Measurements from ENCODE around the gene NDRG4.
A peak's percentile ranks its signal among the peaks of the same experiment; 100 is the strongest.
"Not testable (repeated sequence)": the region's sequence is repeated elsewhere in the genome, so short reads cannot be mapped to it uniquely, and the experiment has no call there.

The NDRG4 gene

DNA sequence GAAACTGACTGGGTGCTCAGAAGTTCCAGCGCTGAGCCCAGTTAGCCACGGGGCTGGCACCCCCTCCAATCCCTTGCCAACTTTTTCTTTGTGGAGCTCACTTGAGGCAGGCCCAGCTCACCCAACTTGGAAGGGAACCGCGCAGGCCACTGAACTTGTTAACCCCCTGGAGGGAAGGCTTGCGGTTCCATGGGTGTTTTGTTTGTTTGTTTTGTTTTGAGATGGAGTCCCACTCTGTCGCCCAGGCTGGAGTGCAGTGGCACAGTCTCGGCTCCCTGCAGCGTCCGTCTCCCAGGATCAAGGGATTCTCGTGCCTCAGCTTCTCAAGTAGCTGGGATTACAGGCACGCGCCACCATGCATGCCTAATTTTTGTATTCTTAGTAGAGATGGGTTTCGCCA, 34.1 kb upstream of the NDRG4 start:
- no peak for DNase-seq

DNA sequence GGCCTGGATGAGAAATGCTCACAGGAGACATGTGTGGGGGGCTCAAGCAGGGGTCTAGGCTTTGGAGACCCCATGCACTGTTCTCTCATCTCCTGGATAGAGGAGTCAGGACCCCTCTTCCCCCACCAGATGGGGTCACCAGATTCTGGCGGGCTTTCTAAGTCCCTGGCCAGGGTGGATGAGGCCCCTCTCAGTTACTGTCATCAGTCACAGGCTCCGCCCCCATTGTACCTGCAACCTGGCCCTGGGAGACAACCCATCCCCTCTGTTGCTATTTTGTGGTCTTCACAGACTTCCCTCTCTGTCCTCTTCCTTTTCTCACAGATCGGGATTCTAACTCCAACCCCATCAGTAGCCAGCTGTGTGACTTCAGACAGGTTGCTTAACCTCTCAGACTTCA, 33.5 kb upstream of the NDRG4 start:
- no peak for DNase-seq

DNA sequence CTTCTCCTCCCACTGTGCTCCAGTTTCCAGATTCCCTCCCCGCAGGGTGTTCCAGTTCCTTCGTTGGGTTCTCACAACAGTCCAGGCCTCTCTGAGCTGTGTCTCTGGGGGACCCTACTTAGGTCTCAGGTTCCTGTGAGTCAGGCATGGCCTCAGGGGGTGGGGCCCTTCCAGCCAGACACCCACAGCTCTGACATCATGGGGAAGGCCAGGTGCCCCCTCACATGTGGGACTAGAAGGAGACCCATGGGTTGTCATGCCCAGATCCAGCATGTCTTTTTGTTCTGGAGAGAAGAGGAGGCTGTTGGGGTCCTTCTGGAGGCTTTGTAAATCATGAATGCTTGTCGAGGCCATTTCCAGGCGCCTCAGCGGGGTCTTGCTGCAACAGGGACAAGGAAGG, 32.0 kb upstream of the NDRG4 start:
- no peak for DNase-seq

DNA sequence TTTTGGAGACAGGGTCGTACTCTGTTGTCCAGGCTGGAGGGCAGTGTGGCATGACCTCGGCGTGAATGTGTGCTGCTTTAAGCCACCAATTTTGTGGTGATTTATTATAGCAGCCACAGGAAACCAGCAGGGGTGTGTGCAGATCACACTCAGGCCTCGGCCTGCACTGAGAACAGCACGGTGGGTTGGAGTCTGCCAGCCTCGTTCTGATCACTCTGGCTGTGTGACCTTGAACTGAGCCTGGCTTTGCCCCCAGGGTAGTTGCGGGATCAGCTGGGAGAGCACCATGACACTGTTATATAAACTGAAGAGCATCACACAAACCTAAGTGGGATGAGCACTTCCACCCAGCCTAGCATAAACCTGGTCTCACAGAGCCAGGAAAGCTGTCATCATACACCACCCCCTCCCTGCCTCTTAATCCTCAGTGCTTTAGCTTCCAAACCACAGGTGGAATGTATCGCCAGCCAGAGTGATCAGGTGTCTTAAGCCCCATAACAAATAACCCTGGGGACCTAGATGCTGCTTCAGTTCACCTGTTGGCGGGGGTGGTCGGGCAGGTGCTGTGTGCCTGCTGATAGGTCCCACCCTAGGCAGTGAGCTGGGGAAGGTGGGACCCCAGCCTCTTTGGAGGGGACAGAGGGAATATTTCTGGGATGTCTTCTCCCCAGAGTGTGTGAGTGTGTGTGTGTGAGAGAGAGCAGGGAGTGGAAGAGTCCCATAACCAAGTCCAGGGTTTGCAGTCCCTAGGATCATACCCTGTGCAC, 28.6 kb upstream of the NDRG4 start:
- no peak for DNase-seq

DNA sequence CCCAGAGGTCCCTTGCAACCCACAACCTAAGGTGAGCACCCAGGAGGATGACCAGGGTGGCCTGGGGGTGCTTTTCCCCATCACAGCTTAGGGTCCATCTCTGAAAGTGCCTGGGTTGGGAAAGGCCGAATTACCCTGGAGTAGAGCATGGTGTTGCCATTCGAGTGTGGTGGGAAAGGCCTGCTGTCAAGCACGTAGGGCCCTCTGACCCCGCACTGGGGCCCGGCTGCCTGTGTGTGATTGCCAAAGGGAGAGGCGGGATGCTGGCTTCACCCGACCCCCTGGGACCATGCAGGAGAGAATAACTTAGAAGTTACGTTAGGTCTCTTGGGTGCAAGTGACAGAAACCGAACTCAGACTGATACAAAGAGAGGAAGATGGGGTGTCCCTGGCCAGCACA, 27.7 kb upstream of the NDRG4 start:
- no peak for DNase-seq

DNA sequence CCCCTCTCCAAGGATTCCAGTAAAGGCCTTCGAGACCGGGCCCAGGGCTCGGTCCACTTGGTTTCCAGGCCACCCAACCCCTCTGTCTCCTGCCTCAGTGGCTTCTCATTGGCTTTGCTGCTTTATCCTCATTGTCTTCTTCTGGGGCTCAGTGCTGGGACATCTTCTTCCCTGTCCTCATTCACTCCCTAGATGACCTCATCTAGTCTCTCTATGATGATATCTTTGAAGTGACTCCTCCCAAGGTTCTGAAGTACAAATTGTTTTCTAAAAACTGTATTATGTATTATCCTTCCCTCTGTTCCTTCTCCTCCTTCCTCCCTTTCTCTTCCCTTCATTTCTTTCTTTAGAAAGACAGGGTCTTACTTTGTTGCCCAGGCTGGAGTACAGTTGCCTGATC, 27.1 kb upstream of the NDRG4 start:
- DNase-seq = no peak

DNA sequence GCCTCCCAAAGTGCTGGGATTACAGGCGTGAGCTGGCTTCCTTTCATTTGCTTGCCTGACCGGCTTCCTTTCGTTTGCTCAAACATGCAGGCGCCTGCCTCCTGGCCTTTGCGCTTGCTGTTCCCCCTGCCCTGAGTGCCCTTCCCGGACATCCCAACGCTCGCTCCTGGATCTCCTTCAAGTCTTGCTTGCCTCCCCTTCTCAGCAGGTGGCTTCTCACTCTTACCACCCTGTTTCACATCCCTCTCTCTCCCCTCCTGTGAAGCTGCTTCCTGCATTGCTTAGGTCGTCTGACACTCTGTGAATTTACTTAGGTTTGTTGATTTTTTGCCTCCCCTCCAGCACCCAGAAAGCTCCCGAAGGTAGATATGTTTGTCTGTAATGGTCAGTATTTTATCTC, 25.6 kb upstream of the NDRG4 start:
- no peak for DNase-seq

DNA sequence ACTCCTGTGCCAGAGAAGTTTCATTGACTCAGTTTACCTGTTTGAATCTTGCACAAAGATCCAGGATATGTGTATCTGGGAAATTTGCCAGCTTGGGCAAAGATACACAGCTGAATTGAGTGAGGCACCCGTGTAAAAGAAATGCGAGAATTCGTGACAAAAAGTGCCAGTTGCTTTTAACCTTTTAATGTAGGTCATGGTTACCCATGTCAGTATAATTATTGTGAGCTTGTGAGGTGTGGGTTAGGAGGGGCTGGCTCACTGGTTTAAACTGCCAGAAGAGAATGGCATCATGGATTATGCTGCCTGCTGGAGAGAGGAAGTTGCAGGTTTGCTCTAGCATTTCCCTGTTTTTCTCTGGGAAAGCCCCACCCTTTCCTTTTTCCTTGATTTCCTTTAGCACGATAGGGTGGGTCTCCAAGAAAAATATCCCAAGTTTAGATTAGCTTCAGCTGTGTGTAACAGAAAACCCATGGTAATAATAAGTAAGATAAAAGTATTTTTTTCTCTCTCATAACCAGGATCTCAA, 24.8 kb upstream of the NDRG4 start:
- no peak for DNase-seq

DNA sequence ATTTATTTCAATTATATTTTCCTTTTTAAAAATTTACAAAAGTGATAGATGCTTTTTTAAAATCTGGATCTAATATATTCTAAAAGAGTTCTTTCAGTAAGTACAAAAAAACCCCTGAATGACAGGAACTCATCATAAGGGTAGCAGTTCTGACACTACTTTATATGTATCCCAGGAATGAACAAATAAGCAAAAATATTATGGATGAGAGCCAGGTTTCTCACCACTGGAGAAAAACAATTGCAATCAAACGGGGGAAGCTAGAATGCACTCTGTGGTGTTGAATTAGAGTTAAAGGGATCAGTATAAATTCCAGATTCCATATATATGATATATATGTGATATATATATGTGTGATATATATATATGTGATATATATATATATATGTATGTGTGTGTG, 23.2 kb upstream of the NDRG4 start:
- DNase-seq = no peak

DNA sequence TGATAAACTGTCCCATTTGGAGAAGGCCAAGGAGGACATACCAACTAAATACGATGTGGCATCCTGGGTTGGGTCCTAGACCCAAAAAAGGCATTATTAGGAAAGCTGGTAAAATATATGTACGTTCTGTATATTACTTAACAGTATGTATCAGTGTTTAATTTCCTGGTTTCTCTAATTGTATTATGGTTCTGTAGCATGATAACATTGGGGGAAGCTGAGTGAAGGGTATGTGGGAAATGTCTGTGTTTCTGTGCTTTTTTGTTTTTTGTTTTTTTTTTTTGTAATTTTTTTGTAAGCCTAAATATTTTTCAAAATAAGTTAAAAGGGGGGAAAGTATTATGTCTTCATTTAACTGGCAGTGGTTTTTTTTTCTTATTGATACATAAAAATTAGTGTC, 21.5 kb upstream of the NDRG4 start:
- DNase-seq = no peak

DNA sequence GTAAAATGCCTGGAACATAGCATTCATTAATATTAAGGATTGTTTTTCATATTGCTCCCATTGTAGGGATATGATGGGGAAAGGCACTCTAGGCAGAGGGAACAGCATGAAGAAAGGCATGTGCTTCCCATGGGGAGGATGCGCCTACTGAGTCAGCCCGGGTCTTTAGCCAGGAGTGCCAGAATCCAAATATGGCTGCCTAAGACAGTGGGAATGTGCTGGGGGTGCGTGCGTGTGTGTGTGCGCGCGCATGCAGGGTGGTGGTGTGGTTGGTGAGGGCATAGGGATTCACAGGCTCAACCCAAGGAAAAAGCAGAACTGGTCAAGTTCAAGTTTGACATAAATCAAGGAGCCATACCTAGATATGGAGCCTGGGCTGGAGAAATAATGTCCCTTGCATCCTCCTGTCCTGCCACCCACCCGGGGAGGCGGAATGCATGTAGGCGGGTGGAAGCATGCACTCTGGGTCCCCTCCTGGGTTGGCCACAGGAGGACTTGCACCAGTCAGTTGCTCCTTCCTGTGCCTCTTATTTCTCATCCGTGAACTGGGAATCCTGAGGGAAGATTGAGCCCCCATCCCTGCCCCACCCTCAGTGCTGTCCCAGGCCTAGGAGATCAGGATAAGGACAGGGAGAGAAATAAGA, 18.6 kb upstream of the NDRG4 start:
- no peak for DNase-seq

DNA sequence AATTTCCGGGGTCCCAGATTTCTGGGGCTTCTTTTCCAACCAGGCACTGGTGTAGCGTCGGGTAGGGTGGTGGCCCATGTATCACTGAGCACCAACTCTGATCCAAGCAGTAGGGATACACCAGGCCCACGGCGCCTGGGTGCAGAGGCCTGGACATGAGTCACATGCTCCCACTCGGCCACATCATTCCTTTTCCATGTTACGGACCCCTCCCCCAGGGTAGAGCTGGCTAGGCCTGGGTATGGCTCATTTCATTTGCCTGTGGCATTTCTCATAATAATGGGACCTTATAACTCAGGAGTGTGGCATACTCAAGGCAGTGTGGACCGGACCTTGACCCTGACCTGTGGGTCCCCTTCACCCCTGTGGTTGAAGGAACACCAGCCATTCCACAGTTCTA, 18.0 kb upstream of the NDRG4 start:
- no peak for DNase-seq

DNA sequence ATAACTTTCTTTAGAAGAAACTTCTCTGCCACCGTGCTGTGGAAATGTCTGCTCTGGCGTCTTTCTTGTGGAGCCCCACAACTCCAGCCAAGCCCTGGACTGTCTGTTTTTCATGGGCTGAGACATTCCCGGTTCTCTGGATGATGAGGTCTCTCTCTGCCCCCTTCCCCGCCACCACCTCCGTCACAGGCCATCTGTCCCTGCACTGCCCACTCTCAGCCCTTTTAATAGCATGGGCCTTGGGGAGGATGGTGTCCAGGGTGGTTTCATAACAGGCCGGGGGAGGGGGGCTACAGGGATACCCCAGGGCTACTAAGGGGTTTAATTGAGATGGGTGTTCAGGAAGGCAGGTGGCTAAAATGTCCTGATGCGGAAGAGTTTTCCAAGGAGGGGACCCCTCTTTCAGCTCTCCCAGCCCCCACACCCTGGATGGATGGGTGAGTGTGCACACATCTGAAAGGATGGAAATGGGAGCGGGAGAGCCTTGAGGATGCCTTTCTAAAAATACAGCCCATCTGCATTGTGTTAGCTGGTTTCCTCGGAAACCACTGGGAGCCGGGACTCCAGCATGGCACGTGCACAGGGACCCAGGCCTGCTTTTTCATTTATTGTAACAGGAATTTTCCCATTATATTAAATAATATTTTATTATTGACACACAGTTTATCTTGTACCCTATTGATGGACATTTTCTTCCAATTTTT, 14.6 kb upstream of the NDRG4 start:
- DNase-seq = no peak

DNA sequence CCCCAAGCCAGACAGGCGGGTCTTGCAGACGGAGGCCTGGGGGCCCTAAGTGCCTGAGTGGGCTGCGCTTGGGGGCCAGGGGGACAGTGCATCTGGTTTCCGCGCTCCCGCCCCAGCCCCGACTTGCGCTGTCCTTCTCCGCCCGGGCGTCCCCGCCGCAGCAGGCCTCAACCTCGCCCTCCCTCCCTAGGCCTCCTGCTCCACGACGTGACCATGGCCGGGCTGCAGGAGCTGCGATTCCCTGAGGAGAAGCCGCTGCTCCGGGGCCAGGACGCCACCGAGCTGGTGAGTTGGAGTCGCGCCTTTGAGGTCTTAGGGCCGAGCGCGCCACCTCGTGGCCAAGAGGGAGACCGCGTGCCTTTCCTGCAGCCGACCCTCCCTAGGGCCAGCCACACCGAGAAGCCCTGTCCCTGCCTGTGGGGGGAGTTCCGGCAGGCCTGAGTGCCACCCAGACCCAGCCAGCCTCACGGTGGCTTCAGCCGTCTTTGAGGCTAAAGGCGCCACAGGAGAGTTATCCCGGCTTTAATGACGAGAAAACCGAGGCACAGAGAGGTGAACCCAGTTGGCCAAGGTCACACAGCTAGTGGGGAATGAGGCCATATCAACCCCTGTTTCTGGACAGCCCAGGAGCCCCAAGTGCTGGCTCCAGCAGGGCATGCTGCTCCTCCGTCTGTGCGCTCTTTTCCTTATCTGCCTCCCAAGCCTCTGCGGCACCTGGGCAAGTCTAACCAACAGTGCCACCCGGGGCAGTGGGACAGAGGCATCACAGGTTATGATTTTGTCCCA, 12.2 kb upstream of the NDRG4 start:
- DNase-seq = peak; percentile 87

DNA sequence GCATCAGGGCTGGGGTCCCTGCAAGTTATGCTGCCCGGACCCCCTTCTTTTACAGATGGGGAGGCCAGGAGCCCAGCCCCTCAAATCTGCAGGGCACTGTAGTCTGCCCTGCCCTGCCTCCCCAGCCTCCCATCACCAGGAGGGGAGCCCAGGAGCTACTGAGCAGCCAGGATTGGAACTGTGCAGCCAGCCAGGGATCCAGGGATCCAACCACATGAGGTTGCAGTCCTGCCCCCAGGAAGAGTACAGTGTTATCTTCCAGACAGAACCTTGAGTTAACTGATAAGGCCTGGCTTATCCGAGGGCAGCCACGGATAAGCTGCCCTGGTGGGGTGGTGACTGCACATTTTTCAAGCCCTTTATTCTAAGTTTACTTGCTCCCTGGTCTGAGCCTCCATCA, 11.4 kb upstream of the NDRG4 start:
- no peak for DNase-seq

DNA sequence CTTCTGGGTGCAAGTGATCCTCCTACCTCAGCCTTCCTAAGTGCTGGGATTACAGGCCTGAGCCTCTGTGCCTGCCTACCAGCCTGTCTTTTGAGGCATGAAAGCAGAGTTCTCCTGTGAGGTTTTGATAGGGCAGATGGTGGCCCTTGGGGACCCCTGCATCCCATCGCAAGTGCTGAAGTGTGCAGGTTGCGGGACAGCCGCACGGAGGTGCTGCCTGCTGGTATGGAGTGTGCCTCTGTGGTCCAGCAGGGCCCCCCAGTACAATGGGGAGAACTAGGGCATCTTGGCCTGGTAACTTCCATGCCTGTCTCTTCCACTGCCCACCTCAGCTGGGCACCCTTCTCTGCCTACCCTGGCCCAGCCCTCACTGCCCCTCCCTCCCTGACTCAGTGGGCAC, 9.9 kb upstream of the NDRG4 start:
- no peak for DNase-seq

DNA sequence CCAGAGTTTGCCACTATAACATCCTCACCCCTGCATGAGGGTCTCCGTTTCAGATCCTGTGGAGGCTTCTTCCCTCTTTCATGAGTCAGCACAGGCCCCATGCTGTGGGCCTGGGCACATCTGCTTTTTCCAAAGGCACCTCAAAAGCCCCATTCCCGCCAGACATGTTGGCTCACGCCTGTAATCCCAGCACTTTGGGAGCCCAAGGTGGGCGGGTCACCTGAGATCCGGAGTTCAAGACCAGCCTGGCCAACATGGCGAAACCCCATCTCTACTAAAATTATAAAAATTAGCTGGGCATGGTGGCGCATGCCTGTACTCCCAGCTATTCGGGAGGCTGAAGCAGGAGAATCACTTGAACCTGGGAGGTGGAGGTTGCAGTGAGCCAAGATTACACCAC, 9.4 kb upstream of the NDRG4 start:
- not testable (repeated sequence) for DNase-seq

DNA sequence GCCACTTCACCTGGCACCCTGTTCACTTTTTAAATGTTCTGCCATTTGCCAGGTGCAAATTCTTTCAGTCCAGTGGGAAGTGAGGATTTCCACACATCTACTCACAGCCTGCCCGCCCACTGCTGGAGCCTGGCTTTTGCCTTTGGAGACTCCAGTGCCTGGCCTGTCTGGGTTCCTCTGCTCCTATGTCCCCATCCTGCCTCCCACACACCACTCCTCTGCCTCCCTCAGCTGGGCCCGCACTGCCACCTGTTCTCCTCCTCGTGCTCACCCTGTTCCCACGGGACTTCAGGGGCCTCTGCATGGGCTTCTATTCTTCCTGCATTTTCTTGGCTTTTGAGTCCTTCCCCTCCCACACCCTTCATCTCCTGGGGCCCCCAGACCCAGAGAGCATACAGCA, 7.9 kb upstream of the NDRG4 start:
- no peak for DNase-seq

DNA sequence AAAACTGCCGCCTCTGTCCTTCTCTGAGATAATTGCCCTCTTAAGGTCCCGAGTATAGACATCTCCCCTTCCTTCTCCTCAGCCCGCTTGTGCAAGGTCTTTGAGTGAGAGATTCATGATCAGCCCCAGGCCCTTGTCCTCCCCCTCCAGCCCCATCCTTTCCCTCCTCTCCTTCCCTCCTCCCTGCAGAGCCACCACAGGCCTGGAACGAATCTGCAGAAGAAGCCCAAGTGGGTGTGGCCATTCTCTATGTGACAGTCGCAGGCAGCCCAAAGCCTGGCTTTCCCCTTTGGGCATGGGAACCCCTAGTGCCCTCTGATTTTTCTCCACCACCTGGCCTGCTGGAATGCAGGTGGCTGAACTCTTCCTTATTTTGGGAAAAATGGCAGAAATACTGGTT, 7.2 kb upstream of the NDRG4 start:
- DNase-seq = no peak

DNA sequence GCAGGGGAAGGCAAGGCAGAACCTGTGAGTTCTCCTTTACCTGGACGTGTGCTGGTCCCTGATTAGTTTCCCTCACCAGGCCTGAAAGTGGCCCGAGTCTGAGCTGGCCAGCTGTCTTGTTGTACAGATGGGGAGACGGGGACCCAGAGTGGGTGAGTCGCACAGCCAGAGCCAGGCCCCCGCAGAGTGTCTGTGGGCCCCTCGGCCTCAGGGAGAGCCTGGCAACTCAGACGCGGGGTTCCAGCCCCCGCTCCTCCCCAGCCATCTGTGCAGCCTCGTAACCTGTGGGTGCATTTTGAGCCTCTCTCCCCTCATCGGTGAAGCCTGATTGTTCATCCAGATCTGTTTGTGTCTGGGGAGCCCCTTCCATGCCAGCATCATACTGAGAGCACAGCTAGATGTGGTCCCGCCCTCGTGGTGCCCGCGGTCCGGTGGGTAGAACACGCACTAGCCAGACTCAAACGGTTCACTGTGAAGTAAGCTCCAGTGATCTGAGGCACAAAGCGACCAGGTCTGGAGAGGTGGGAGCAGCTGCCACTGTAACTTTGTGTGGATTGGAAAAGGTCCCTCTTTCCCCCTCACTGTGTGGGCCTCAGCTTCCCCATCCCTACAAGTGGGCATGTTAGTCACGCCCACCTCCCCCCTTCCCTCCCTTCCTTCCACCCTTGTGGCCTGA, 6.0 kb upstream of the NDRG4 start:
- DNase-seq = no peak

DNA sequence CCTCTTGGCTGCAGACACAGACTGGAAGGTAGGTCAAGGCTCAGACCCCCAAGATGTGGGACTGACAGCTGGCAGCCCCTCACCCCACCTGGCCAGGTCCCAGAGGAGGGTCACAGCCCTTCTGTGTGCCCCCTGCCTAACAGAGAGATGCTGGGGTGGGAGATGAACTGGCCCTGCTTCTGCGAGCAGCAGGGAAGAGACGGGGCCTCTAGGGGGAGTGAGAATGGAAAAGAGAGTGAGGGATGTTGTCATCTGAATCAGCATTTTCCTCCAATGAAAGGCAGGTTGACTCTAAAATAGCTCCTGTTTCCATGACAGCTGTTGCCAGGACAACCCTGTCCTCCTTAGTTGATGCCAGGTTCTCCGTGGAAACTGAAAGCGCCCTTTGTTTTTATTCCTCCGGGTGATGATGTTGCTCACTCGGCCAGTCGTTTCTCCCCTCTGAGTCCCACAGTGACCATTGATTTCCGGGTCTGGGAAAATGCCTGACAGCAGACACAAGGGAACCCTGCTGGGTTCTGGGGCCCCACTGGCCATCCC, 4.9 kb upstream of the NDRG4 start:
- peak; percentile 60 for DNase-seq
